ENCODE data around the gene LPAR4. TPM values are rescaled to one million over a fixed set of nuclear protein-coding genes. Genes with fewer than 3 reads are reported as not detected.
"Not testable (repeated sequence)": the region's sequence is repeated elsewhere in the genome, so short reads cannot be mapped to it uniquely, and the experiment has no call there.

LPAR4 gene
- total and polyA plus RNA-seq, 2 experiments from 2014 or later = not detected

DNA sequence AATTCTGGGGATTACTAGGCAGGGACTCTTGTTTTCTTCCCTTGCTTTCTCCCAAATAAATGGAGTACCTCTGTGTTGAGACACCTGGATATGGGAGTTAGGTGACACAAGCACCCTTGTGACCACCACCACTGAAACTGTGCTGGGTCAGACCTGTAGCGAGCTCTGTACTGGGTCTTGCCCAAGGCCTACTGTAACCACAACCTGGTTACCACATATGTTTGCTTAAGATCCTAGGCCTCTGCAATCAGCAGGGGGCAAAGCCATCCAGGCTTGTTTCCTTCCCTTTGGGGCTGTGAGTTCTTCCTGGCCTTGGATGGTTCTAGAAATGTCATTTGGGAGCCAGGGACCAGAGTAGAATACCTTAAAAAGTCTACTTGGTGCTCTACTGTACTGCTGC lies 49.4 kb downstream of the LPAR4 start:
- TF ChIP-seq EZH2 (IDR thresholded peaks at IDR 0.05; ENCODE audit: insufficient read depth, poor library complexity, severe bottlenecking) = no peak
- Histone ChIP-seq H3K4me2 (ENCODE audit: unreplicated experiment) (no peak overlapping the region), H3K4me3 (no peak overlapping the region), H3K4me1 (ENCODE audit: insufficient read depth) (no peaks in the 10 kb centered on the region), H3K9me3 (ENCODE audit: low read depth) (no peaks in the 10 kb centered on the region), H3F3A (ENCODE audit: insufficient read depth) (no peaks in the 10 kb centered on the region), H3K36me3 (ENCODE audit: low read depth) (no peaks in the 10 kb centered on the region), H3K27me3 (replicated peaks; ENCODE audit: insufficient read depth) (no peaks in the 10 kb centered on the region), H2AFZ (no peak overlapping the region), H3K27ac (no peak overlapping the region), H3K9me2 (ENCODE audit: insufficient read depth) (no peaks in the 10 kb centered on the region), H3K79me2 (ENCODE audit: insufficient read depth) (no peaks in the 10 kb centered on the region), H3K9ac (no peak overlapping the region), H4K20me1 (ENCODE audit: insufficient read depth) (no peaks in the 10 kb centered on the region)
- in situ Hi-C loops (cut with MboI) = no loop called here
- DNase-seq = no peak
- WGBS, 2 experiments (ENCODE audit: low coverage in 1 of 2, low lambda C conversion rate in 2 of 2, missing lambda C conversion rate in 2 of 2) = 14 to 17% methylated on average over 1 of the region's 1 CpG

DNA sequence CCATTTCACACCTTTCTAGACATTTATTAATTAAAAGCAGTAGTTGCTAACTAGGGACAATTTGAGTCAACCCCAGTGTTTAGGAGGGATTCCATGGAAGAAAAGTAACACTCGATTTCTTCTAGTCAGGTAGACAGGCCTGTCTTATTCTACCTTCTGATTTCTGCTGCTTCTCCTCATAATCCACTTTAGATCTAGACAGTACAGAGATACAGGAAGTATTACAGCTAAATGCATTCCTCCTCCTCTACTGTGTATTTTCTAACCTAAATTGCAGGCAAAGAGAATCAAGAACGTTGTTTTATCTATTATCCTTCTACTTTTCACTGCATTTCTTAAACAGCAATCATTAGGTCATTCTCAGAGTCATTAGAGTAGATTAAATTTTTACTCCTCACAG lies 52.6 kb downstream of the LPAR4 start:
- H3K27ac ChIP-seq = no peak overlapping the region
- no peaks in the 10 kb centered on the region for H3K36me3 ChIP-seq (ENCODE audit: low read depth)
- H3K4me2 ChIP-seq (ENCODE audit: unreplicated experiment) = no peak overlapping the region
- H4K20me1 ChIP-seq (ENCODE audit: insufficient read depth) = no peaks in the 10 kb centered on the region
- H3K4me3 ChIP-seq = no peak overlapping the region
- WGBS, 2 experiments (ENCODE audit: low coverage in 1 of 2, low lambda C conversion rate in 2 of 2, missing lambda C conversion rate in 2 of 2) = 6 to 8% methylated on average over 2 of the region's 2 CpGs
- no peaks in the 10 kb centered on the region for H3K79me2 ChIP-seq (ENCODE audit: insufficient read depth)
- H3K9me3 ChIP-seq (ENCODE audit: low read depth) = no peaks in the 10 kb centered on the region
- no peaks in the 10 kb centered on the region for H3K4me1 ChIP-seq (ENCODE audit: insufficient read depth)
- no peak overlapping the region for H3K9ac ChIP-seq
- DNase-seq = no peak
- in situ Hi-C loops (cut with MboI) = no loop called here
- H3K27me3 ChIP-seq (replicated peaks; ENCODE audit: insufficient read depth) = no peaks in the 10 kb centered on the region
- no peaks in the 10 kb centered on the region for H3F3A ChIP-seq (ENCODE audit: insufficient read depth)
- TF ChIP-seq EZH2 (IDR thresholded peaks at IDR 0.05; ENCODE audit: insufficient read depth, poor library complexity, severe bottlenecking) (no peak), EZH2phosphoT487 (IDR thresholded peaks at IDR 0.05; ENCODE audit: insufficient read depth, low read depth) (no peak)
- no peak overlapping the region for H2AFZ ChIP-seq
- H3K9me2 ChIP-seq (ENCODE audit: insufficient read depth) = no peaks in the 10 kb centered on the region

DNA sequence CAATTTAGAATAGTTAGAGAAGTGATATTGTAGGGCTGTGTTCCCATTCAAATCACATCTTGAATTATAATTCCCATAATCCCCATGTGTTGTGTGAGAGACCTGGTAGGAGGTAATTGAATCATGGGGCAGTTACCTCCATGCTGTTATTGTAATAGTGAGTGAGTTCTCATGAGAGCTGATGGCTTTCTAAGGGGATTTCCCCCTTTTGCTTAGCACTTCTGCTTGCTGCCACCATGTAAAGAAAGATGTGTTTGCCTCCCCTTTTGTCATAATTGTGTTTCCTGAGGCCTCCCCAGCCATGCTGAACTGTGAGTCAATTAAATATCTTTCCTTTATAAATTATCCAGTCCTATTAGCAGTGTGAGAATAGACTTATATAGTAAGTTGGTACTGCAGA lies 53.2 kb downstream of the LPAR4 start:
- Histone ChIP-seq H3F3A (ENCODE audit: insufficient read depth) (no peaks in the 10 kb centered on the region), H3K9me2 (ENCODE audit: insufficient read depth) (no peaks in the 10 kb centered on the region), H3K9ac (no peak overlapping the region), H3K79me2 (ENCODE audit: insufficient read depth) (no peaks in the 10 kb centered on the region), H2AFZ (no peak overlapping the region), H3K4me1 (ENCODE audit: insufficient read depth) (no peaks in the 10 kb centered on the region), H3K36me3 (ENCODE audit: low read depth) (no peaks in the 10 kb centered on the region), H3K4me3 (no peak overlapping the region), H3K27me3 (replicated peaks; ENCODE audit: insufficient read depth) (no peaks in the 10 kb centered on the region), H3K9me3 (ENCODE audit: low read depth) (no peaks in the 10 kb centered on the region), H4K20me1 (ENCODE audit: insufficient read depth) (no peaks in the 10 kb centered on the region), H3K27ac (no peak overlapping the region), H3K4me2 (ENCODE audit: unreplicated experiment) (no peak overlapping the region)
- no peak for DNase-seq
- in situ Hi-C loops (cut with MboI) = no loop called here
- TF ChIP-seq EZH2 (IDR thresholded peaks at IDR 0.05; ENCODE audit: insufficient read depth, poor library complexity, severe bottlenecking) = no peak
- no peak for TF ChIP-seq EZH2phosphoT487 (IDR thresholded peaks at IDR 0.05; ENCODE audit: insufficient read depth, low read depth)

DNA sequence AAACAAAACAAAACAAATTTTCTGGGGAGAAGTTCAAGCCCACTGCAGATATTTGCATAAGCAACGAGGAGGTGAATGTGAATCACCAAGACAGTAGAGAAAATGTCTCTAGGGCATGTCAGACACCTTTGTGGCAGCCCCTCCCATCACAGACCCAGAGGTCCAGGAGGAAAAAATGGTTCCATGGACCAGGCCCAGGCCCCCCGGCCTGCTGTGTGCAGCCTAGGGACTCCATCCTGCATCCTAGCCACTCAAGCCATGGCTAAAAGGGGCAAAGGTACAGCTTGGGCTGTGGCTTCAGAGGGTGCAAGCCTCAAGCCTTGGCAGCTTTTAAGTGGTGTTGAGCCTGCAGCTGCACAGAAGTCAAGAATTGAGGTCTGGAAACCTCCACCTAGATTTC lies 54.0 kb downstream of the LPAR4 start:
- Histone ChIP-seq H4K20me1 (ENCODE audit: insufficient read depth) (no peaks in the 10 kb centered on the region), H3F3A (ENCODE audit: insufficient read depth) (no peaks in the 10 kb centered on the region), H3K4me2 (ENCODE audit: unreplicated experiment) (no peak overlapping the region), H3K4me1 (ENCODE audit: insufficient read depth) (no peaks in the 10 kb centered on the region), H3K36me3 (ENCODE audit: low read depth) (no peaks in the 10 kb centered on the region), H3K79me2 (ENCODE audit: insufficient read depth) (no peaks in the 10 kb centered on the region), H3K4me3 (no peak overlapping the region), H2AFZ (no peak overlapping the region), H3K9me3 (ENCODE audit: low read depth) (no peaks in the 10 kb centered on the region), H3K9me2 (ENCODE audit: insufficient read depth) (no peaks in the 10 kb centered on the region), H3K9ac (no peak overlapping the region), H3K27ac (no peak overlapping the region), H3K27me3 (replicated peaks; ENCODE audit: insufficient read depth) (no peaks in the 10 kb centered on the region)
- WGBS, 2 experiments (ENCODE audit: low coverage in 1 of 2, low lambda C conversion rate in 2 of 2, missing lambda C conversion rate in 2 of 2) = 7 to 10% methylated on average over 2 of the region's 2 CpGs
- TF ChIP-seq EZH2phosphoT487 (IDR thresholded peaks at IDR 0.05; ENCODE audit: insufficient read depth, low read depth) (no peak), EZH2 (IDR thresholded peaks at IDR 0.05; ENCODE audit: insufficient read depth, poor library complexity, severe bottlenecking) (no peak)
- no peak for DNase-seq
- in situ Hi-C loops (cut with MboI) = no loop called here

DNA sequence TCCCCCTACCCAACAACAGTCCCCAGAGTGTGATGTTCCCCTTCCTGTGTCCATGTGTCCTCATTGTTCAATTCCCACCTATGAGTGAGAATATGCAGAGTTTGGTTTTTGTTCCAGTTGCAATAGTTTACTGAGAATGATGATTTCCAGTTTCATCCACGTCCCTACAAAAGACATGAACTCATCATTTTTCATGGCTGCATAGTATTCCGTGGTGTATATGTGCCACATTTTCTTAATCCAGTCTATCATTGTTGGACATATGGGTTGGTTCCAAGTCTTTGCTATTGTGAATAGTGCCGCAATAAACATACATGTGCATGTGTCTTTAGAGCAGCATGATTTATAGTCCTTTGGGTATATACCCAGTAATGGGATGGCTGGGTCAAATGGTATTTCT lies 55.0 kb downstream of the LPAR4 start:
- in situ Hi-C loops (cut with MboI); DNase-seq: not testable (repeated sequence)
- 28 to 30% methylated on average over 3 of the region's 3 CpGs for WGBS, 2 experiments (ENCODE audit: low coverage in 1 of 2, low lambda C conversion rate in 2 of 2, missing lambda C conversion rate in 2 of 2)

More for the DNA sequence above, 55.0 kb downstream of the LPAR4 start:
- H3K27me3 ChIP-seq (replicated peaks; ENCODE audit: insufficient read depth); H3K9me3 ChIP-seq (ENCODE audit: low read depth); H3K27ac ChIP-seq; H3K4me2 ChIP-seq (ENCODE audit: unreplicated experiment); H3K79me2 ChIP-seq (ENCODE audit: insufficient read depth); H3K36me3 ChIP-seq (ENCODE audit: low read depth); H4K20me1 ChIP-seq (ENCODE audit: insufficient read depth); H3F3A ChIP-seq (ENCODE audit: insufficient read depth); H3K4me1 ChIP-seq (ENCODE audit: insufficient read depth); H3K9me2 ChIP-seq (ENCODE audit: insufficient read depth); H3K4me3 ChIP-seq; H2AFZ ChIP-seq; H3K9ac ChIP-seq: not testable (repeated sequence)

Other genes with a start within 250 kb of the LPAR4 start
- gene RTL3, start 88.4 kb upstream of the LPAR4 start, total RNA-seq (2014; rRNA removed; shearing (Covaris generic)) = under 0.01 and 0.11 TPM in 2 replicates
- gene RTL3, start 88.4 kb upstream of the LPAR4 start, polyA plus RNA-seq (2016; fragmentation: Nextera tagmentation; extraction: Ambion mirVana) = 0.18 and 0.39 TPM in 2 replicates
- not detected in 2 replicates for gene P2RY10, start 197.7 kb downstream of the LPAR4 start, total RNA-seq (2014; rRNA removed; shearing (Covaris generic))
- gene P2RY10, start 197.7 kb downstream of the LPAR4 start, polyA plus RNA-seq (2016; fragmentation: Nextera tagmentation; extraction: Ambion mirVana) = not detected in 2 replicates

Data from GM23248 (cell line).